HPDE6-E6E7 (cell line): ENCODE measurements around the gene RNF186.
A peak's percentile ranks its signal among the peaks of the same experiment; 100 is the strongest.
"Not testable (repeated sequence)": the region's sequence is repeated elsewhere in the genome, so short reads cannot be mapped to it uniquely, and the experiment has no call there.

Experiments
- DNase-seq: peaks from one replicate; pipeline ENCODE4 v3.0.0; 2011; ENCODE audit warnings: missing footprints; ENCODE audit errors: extremely low spot score

Gene RNF186

DNA sequence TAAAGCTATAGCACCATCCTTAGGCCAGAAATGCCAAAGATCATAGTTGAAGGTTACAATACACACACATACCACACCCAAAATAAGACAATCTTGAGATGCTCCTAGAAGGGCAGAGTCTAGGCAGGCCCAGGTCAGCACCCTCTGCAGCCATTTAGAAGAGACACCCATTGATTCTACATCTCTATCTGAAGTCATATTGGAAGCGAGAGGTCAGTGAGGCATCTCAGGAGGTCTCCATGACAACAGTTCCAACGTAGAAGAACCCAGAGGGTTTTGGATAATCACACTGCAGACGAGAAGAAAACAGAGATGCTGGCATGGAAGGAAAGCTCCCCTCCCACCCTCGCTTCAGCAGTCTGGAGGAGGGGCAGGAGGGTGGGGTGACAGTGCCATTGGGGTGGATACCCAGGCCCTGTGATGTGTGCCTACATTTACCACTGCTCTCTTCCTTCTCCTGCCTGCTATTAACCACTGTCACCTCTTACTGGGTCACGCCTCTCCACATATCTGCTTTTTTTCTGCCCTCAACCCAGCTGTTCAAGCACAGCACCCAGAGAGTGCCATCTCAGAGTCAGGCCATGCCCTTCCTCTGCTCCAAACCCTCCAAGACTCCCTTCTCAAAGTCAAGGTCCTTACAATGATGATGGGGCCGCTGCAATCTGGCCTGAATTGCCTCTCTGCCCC is 21.6 kb downstream of the RNF186 start:
- DNase-seq: no peak

DNA sequence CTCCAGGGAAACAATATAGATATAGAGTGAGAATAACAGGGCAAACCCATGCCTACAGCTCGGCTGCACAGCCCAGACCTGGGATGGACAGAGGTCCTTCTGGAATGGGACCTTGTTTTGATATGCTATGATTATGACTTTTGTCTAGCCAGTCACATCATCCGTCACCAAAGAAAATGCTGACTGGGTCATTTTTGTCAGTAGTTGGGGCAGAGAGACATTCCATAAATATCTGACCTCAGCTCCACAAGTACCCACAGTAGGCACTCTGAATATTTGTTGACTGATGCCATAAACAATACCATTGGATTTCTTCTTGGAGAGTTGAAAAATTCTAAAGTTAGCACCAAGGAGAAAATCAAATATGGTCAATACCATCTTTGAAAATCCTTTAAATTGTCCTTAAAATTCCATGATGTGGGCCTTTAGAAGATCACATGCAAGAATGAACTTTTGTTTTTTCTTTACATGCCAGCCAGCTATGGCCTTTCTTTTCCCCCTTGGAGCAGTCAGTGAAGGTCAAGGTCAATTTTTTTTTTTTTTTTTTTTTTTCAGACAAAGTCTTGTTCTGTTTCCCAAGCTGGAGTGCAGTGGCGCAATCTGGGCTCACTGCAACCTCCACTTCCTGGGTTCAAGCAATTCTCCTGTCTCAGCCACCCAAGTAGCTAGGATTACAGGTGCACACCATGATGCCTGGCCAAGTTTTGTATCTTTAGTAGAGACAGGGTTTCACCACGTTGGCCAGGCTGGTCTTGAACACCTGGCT is 22.7 kb downstream of the RNF186 start:
- no peak for DNase-seq

DNA sequence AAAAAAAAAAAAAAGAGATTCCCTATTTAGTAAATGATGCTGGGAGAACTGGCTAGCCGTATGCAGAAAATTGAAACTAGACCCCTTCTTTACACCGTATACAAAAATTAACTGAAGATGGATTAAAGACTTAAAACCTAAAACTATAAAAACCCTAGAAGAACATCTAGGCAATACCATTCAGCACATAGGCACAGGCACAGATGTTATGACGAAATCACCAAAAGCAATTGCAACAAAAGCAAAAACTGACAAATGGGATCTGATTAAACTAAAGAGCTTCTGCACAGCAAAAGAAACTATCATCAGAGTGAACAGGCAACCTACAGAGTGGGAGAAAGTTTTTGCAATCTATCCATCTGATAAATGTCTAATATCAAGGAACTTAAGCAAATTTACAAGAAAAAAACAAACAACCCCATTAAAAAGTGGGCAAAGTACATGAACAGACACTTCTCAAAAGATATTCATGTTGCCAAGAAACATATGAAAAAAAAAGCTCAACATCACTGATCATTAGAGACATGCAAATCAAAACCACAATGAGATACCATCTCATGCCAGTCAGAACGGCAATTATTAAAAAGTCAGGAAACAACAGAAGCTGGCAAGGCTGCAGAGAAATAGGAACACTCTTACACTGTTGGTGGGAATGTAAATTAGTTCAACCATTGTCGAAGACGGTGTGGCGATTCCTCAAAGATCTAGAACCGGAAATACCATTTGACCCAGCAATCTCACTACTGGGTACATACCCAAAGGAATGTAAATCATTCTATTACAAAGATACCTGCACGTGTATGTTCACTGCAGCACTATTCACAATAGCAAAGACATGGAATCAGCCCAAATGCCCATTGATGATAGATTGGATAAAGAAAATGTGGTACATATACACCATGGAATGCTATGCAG is 24.8 kb downstream of the RNF186 start:
- not testable (repeated sequence) for DNase-seq

DNA sequence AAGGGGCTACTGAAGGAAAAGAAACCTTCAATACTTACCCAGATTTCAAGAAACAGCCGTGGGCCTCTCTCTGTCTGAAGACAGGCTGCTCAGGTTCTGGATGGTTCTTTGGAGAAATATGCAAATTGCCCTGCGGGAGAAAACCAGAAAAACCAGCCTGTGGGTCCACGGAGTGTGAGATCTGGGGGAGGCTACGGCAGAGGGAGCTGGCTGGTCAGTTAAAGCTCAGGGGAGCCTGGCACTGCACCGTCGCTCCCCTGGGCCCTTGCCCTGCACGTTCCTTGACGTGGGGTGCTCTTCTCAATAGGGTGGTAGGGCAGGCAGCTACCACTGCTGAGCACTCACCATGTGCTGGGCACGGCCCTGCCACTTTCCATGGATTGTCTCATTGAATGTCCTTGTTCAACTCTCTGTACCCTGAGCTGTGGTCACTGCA is 28.1 kb downstream of the RNF186 start:
- peak; percentile 55 for DNase-seq

DNA sequence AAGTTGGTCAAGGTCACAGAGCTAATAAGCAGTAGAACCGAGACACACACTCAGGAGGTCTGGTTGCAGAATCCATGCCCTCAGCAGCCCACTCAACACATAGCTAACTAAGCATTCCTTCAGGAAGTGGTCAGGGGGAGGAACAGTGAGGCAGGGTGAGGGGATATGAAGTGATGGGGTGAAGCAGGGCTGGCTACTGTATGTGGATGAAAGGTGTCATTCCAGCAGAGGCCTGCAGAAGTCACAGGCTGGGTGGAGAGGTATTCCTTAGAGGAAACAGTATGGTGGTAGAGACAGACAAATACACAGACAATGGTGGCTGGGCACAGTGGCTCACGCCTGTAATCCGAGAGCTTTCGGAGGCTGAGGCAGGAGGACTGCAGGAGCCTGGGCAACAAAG is 29.4 kb downstream of the RNF186 start:
- DNase-seq: no peak

DNA sequence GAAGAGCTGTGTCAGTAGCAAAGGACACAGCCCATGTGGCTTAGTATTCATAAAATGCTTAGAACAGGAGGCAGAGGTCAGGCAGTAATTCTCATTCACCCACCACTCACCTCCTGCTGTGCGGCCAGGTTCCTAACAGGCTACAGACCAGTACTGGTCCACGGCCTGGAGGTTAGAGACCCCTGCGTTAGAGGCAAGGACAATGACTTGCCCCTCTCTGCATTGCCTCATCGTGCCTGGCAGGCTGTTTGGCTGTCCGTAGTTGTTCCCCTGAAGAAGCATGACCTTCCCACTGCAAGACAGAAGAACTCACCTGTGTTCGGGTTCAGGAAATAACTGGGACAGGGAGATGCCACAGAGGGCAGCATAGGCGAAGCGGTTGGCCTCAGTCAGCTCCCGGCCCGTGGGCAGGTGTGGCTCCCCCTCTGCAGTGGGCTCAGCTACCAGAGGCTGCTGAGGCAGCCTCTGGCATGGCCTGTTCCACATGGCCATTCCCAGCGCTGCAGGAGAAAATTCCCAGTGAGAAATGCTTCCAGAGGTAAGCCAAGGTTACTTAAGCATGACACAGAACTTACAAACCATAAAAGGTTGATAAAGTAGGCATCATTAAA is 34.7 kb downstream of the RNF186 start:
- no peak for DNase-seq

DNA sequence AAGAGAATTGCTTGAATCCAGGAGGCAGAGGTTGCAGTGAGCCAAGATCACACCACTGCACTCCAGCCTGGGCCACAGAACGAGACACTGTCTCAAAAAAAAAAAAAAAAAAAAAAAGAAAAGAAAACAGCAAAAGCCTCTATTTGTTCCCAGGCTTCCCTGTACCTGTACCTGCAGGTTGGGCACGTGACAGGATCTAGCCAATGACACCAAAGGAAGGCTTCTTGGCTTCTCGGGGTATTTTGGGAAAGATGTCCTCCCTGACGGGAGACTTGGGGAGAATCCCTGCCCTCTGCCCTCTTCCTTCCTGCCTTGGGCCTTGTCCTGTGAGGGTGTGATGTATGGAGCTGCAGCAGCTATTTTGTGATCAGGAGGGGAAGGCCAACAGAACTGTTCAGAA is 38.1 kb downstream of the RNF186 start:
- DNase-seq: no peak

DNA sequence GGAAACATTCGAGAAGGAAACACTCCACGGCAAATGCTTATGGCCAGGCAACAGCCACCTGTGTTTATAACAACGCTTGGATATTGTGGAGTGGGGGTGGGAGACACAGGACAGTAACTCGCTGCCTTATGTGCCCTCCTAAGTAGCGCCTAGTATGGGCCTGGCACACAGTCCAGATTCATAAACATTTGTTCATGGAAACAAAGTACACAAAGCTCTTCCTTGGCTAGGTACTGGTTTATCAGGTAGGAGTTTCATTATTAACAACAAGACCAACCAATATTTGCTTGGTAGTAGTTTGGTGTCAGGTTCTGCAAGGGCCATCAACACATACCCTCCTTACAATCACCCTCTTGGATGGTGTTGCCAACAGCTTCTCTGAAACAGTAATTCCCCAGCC is 38.8 kb downstream of the RNF186 start:
- DNase-seq: no peak

DNA sequence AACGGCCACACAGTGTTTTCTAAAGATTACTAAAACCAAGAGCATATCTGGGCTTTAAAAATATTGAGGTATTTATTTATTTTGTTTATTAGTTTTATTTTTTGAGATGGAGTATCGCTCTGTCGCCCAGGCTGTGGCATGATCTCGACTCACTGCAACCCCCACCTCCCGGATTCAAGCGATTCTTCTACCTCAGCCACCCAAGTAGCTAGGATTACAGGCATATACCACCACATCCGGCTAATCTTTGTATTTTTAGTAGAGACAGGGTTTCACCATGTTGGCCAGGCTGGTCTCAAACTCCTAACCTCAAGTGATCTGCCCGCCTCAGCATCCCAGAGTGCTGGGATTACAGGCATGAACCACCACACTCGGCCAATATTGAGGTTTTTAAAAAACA is 39.3 kb downstream of the RNF186 start:
- DNase-seq: no peak

DNA sequence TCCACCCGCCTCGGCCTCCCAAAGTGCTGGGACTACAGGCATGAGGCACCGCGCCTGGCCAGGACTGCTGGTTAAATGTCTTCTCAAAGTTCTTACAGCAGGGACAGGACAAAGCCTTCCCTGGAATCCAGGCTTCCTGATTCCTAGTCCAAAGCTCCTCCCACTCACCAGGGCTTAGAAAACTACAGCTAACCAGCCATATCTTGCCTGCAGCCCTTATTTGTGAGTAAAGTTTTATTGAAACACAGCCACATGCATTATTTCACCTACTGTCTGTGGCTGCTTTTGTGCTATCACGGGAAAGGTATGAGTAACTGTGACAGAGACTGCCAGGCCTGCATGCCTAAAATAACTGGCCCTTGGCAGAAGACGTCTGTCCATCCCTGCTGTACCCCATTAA is 39.8 kb downstream of the RNF186 start:
- DNase-seq: no peak

DNA sequence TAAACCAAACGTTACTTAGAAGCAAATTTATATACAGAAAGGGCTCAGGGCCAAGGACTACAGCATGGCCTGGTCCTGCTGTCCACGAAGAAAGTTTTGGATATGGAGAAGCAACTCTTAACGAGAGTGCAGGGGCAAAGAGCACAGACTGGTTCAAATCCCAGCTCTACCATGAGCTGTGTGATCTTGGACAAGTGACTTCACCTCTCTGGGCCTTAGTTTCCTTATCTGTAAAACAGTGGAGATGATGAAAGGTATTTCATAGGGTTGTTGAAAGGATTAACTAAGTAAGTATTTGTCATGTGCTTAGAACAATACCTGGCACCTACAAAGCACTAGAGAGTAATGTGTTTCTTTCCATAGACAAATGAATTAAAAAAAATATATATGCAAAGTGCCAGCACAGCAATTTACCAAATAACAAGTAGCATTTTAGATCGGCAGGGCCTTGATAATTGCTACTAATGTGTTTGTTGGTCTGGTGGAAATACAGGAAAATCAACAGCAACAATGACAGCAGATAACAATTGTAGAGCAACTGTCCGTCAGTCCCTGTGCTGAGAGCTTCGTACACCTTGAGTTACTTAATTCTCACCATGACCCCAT is 40.8 kb downstream of the RNF186 start:
- no peak for DNase-seq

DNA sequence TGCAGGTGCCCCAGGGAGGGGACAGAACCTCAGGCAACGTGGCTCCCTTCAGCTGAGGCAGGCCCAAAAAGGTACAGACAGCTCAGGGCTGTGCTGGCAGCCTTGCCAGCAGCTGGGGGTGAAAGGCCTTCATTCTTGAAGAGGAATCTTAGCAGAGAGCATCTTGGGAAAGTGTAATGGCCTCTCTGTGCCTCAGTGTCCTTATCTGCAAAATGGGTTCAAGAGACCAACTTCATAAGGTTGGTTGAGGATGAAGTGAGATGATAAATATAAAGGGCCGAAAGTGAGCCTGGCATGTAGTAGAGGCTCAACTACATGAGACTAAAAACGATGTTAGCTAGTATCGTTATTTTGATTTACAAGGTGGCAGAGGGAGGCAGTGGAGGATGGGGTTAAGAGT is 41.6 kb downstream of the RNF186 start:
- DNase-seq: no peak

DNA sequence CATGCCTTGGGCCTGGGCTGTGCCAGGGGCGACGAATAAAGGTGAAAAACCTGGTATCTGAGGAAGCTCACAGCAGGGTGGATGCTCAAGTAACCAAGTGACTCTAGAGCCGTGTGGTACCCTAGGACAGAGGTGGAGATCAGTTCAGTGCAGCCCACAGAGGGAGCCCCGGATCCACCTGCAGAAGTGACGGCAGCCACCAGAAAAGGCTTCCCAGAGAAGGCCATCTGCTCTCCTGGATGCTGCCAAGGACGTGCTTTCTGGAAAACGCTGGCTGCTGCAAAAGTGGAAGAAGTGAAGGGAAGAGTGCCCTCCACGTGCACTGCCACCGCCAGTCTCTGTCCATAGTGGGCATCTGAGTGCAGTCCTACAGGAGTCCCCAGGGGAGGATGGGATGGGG is 43.0 kb downstream of the RNF186 start:
- DNase-seq: no peak

DNA sequence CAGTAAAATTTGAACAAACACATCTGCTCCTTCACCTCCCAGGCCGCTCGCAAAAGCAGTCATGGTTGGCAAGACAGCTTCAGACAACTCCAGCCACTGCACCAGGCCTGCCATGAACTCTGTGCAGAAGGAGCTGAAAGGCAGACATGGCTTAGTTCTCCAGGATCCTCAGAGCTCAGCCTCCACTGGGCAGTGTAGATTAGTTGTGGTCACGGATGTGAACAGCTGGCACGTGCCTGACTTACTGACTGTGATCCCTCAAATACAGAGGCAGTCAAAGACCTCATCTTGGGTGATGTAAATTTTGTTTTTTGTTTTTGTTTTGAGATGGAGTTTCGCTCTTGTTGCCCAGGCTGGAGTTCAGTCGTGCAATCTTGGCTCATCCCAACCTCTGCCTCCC is 43.7 kb downstream of the RNF186 start:
- no peak for DNase-seq

DNA sequence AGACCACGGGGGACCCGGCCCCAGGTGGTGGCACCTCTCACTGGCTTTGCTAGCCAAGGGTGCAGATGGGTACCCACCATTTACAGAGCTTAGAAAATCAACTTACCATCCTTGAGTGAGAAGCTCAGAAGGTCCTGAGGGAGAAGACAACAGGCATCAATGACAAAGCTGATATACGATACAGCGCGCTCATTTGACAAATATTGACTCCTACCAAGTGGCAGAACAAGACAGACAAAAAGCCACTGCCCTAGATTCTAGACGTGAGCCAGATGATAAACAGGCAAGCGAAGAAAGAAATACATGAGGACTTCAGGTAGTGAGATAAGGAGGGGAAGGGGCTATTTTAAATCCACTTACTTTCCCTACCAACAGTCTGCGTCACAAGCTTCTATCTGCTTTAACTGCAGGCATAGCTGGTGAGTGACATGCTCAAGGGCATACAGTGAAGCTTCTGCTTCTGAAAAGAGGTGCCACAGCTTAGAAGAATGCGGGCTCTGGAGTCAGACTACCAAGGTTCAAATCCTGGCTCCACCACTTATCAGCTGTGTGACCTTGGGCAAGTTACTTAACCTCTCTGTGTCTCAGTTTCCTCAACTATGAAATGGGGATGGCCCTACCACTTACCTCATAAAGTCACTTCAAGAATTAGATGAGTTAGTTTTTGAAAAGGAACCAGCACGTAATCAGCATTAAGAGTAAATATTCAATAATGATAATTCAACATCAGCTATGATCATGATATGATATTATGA is 44.5 kb downstream of the RNF186 start:
- DNase-seq: no peak

DNA sequence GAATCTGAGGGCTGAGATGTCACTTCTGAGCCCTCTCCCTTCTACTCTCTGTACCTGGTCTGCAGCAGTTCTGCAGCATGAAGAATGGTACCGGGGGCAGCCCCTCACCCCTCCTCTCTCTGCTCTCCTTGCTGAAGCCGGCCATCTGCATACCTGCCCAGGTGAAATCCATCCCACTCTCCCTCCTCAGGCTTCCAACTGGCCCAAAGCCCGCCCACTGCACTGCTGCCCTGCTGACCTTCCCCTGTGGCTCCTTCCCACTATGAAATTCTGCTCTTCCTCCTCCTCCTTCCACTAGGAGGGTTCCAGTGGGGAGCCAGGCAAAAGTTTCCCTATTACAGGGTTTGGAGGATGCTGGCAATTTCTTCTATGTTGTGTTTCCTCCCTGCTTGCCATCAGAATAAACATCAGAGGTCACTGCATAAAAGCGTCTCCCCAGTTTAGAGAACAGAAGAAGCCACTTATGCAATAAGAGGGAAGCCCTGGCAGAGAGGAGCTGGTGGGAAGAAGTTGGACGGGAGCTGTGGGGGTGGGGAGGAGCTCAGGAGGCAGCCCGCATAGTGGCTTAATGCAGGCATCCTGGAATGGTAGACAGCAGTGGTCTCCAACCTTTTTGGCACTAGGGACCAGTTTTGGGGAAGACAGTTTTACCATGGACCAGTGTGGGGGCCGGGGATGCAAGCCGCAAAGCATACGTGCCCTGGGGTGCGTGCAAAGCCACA is 45.7 kb downstream of the RNF186 start:
- DNase-seq: no peak

DNA sequence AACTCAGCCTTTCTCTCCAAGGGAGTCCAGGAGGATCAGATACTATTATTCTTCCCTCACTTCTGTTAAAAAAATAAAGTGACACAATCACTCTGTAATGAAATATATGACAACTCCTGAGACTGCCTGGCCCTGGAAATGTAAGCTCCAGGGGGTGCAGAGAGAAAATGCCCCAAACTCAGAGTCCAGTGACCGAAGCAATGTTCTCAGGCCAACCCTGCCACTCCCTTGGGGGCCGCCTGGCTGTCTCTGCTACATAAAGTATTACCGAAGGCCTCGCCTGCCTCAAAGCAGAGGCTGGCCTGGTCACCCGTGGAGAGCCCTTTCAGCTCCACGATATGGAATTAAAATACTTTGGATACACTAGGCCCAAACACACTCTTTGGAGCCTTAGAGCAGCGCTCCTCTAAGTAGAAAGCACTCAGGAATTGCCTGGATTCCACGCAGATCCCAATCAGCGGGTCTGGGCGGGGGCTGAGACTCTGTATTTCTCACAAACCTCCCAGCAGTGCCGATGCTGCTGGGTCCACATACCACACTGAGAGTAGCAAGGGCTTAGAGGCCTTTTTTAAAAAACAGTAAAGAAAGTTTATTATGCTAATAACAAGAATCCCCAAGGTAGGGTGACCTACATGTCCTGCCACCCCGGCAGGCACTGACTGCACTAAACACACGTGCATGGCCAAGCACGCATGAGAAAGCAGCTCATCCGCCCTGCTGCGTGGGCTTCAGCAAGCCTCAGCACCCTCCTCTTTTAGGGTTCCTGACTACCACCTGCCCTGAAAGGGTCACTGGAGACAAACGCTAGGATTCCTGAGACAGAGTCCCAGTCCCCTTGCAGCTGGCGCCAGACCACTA is 46.5 kb downstream of the RNF186 start:
- no peak for DNase-seq

DNA sequence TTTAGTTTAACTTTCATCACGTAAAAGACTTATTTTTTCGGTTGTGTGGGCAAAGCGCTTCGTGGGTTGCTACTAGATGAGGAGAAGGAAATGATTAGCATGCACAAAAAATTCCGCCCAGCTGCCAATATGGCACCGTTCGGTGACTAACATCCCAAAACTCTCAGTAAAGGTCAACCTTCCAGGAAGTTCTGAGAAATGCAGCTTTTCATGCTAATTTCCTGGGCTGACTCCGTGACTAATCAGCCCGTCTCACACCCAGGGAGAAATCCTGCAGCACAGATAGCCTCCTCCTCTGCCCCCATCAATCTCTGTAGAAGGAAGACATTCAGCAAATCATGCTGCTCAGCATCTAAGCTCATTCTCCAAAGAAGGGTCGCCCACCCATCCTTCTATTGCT is 49.5 kb downstream of the RNF186 start:
- DNase-seq: peak; percentile 98

DNA sequence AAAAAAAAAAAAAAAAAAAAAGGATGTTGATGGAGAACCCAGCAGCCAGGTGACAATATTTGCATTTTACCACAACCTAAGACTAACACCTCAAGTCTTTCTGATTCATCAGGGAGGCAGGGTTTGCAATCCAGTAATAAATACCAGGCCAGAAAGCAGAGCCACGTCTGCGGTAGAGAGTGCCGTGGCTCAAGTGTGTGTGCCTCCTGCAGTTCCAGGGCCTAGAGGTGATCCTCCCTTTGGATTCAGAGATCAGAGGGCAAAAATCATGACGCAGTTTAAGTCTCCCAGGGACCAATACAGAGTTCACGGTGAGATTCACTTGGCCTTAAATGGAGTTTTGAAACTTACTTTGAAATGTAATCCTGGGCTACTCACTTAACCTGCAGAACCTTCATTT is 50.2 kb downstream of the RNF186 start:
- DNase-seq: no peak
